MM.1S (cell line): ENCODE results near the gene DHRS7B.
"Not testable (repeated sequence)": the region's sequence is repeated elsewhere in the genome, so short reads cannot be mapped to it uniquely, and the experiment has no call there.

Source experiments
- EZH2 ChIP-seq: fragments of 300-600 bp; sonication (generic); optimal IDR thresholded peaks from 2 replicates; pipeline ENCODE3; 2017; ENCODE audit warnings: low read depth, mild to moderate bottlenecking, antibody characterized with exemption, low read length, mixed read lengths
- EZH2phosphoT487 ChIP-seq: fragments of 300-600 bp; sonication (generic); IDR thresholded peaks from 2 replicates; pipeline ENCODE4 v1.6.1; 2018; ENCODE audit warnings: antibody characterized with exemption, low read length
- TF ChIP-seq, protein P1 (sequence below): fragments of 300-600 bp; sonication (generic); IDR thresholded peaks from 2 replicates; pipeline ENCODE4 v1.5.1; 2016; ENCODE audit warnings: antibody characterized with exemption, low read length, mixed read lengths

DNA sequence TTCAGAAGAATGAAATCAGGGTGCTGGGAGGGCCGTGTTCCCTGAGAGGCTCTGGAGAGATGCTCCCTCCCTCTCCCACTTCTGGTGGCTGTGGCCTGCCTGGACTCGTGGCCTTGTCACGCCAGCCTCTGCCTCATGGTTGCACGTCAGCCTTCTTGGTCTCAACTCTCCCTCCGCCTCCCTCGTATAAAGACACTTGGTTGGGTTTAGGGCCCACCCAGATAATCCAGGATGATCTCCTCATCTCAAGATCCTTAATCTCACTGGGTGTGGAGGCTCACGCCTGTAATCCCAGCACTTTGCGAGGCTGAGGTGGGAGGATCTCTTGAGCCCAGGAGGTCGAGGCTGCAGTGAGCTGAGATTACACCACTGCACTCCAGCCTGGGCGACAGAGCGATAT, 100.5 kb downstream of the DHRS7B start:
- TF ChIP-seq, protein P1, sequence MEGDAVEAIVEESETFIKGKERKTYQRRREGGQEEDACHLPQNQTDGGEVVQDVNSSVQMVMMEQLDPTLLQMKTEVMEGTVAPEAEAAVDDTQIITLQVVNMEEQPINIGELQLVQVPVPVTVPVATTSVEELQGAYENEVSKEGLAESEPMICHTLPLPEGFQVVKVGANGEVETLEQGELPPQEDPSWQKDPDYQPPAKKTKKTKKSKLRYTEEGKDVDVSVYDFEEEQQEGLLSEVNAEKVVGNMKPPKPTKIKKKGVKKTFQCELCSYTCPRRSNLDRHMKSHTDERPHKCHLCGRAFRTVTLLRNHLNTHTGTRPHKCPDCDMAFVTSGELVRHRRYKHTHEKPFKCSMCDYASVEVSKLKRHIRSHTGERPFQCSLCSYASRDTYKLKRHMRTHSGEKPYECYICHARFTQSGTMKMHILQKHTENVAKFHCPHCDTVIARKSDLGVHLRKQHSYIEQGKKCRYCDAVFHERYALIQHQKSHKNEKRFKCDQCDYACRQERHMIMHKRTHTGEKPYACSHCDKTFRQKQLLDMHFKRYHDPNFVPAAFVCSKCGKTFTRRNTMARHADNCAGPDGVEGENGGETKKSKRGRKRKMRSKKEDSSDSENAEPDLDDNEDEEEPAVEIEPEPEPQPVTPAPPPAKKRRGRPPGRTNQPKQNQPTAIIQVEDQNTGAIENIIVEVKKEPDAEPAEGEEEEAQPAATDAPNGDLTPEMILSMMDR = not testable (repeated sequence)
- not testable (repeated sequence) for TF ChIP-seq EZH2, EZH2phosphoT487
